ENCODE data around the gene NF1. TPM values are rescaled to one million over a fixed set of nuclear protein-coding genes. Genes with fewer than 3 reads are reported as not detected.

Gene NF1
- total RNA-seq, 1 experiment from 2014 or later = 60.2 TPM

GRCh38 chr17:31388770-31389656 is 294.2 kb downstream of the NF1 start:
- no peaks in the 10 kb centered on the region for H3K4me1 Mint-ChIP-seq (ENCODE audit: insufficient read depth, unreplicated experiment)
- no peak overlapping the region for H3K27ac Mint-ChIP-seq (ENCODE audit: low read depth, unreplicated experiment)
- intact Hi-C loops (cut with micrococcal nuclease) = loop anchor here (1.0 kb wide), 1 partner anchor 136 kb away; no protein-coding TSS in a partner anchor
- peaks cover 12% of the 10 kb centered on the region for H3K27me3 Mint-ChIP-seq (ENCODE audit: insufficient read depth, unreplicated experiment)
- H3K4me3 Mint-ChIP-seq (ENCODE audit: unreplicated experiment) = no peak overlapping the region
- CTCF ChIA-PET = interaction anchor here (0.6 to 1.2 kb wide), 6 partner anchors 9 to 131 kb away, joined by 3 to 5 read pairs (median 4); no protein-coding TSS in a partner anchor
- DNase-seq (ENCODE audit: unreplicated experiment) = peak; percentile 27
- peak; percentile 48 for TF ChIP-seq CTCF (IDR thresholded peaks at IDR 0.05; ENCODE audit: unreplicated experiment)
- H3K36me3 Mint-ChIP-seq (ENCODE audit: insufficient read depth, unreplicated experiment) = peaks cover 17% of the 10 kb centered on the region
- POLR2A ChIA-PET = interaction anchor here (1.0 kb wide), 1 partner anchor 13 kb away, joined by 3 read pairs; no protein-coding TSS in a partner anchor
- H3K9me3 Mint-ChIP-seq (ENCODE audit: unreplicated experiment) = no peaks in the 10 kb centered on the region
- no TSS peak for BruUV-seq (replicated peaks)

- H3K4me3 Mint-ChIP-seq (ENCODE audit: unreplicated experiment) = peak overlapping the region; percentile 39
- POLR2A ChIA-PET = interaction anchor here (1.0 kb wide), 1 partner anchor 14 kb away, joined by 3 read pairs; no protein-coding TSS in a partner anchor
- peaks cover 12% of the 10 kb centered on the region for H3K27me3 Mint-ChIP-seq (ENCODE audit: insufficient read depth, unreplicated experiment)
These were observed 295.0 kb downstream of the NF1 start for GRCh38 chr17:31389657-31390381.

GRCh38 chr17:31390426-31390747 is 295.6 kb downstream of the NF1 start:
- H3K27me3 Mint-ChIP-seq (ENCODE audit: insufficient read depth, unreplicated experiment) = peaks cover 12% of the 10 kb centered on the region

More at GRCh38 chr17:31389657-31390381, 295.0 kb downstream of the NF1 start:
- Mint-ChIP-seq H3K9me3 (ENCODE audit: unreplicated experiment) (no peaks in the 10 kb centered on the region), H3K27ac (ENCODE audit: low read depth, unreplicated experiment) (no peak overlapping the region), H3K4me1 (ENCODE audit: insufficient read depth, unreplicated experiment) (no peaks in the 10 kb centered on the region), H3K36me3 (ENCODE audit: insufficient read depth, unreplicated experiment) (peaks cover 17% of the 10 kb centered on the region)
- intact Hi-C loops (cut with micrococcal nuclease) = loop anchor here (1.0 kb wide), 1 partner anchor 135 kb away; no protein-coding TSS in a partner anchor
- CTCF ChIA-PET = interaction anchor here (0.6 to 1.1 kb wide), 4 partner anchors 9 to 154 kb away, joined by 3 to 4 read pairs (median 4); no protein-coding TSS in a partner anchor
- TF ChIP-seq CTCF (IDR thresholded peaks at IDR 0.05; ENCODE audit: unreplicated experiment) = no peak
- BruUV-seq (replicated peaks) = no TSS peak
- no peak for DNase-seq (ENCODE audit: unreplicated experiment)

More at GRCh38 chr17:31390426-31390747, 295.6 kb downstream of the NF1 start:
- intact Hi-C loops (cut with micrococcal nuclease) = no loop called here
- no peak for DNase-seq (ENCODE audit: unreplicated experiment)
- ChIA-PET POLR2A (no interaction called here), CTCF (no interaction called here)
- TF ChIP-seq CTCF (IDR thresholded peaks at IDR 0.05; ENCODE audit: unreplicated experiment) = no peak
- H3K27ac Mint-ChIP-seq (ENCODE audit: low read depth, unreplicated experiment) = no peak overlapping the region
- H3K4me1 Mint-ChIP-seq (ENCODE audit: insufficient read depth, unreplicated experiment) = no peaks in the 10 kb centered on the region
- no peaks in the 10 kb centered on the region for H3K9me3 Mint-ChIP-seq (ENCODE audit: unreplicated experiment)
- BruUV-seq (replicated peaks) = no TSS peak
- H3K4me3 Mint-ChIP-seq (ENCODE audit: unreplicated experiment) = peak overlapping the region; percentile 39
- H3K36me3 Mint-ChIP-seq (ENCODE audit: insufficient read depth, unreplicated experiment) = peaks cover 15% of the 10 kb centered on the region

Measured in MCF 10A (cell line).